Fibroblast of lung (primary cell): Measurements from ENCODE around the gene ST6GALNAC2. TPM values are rescaled to one million over a fixed set of nuclear protein-coding genes. Genes with fewer than 3 reads are reported as not detected.

Experiments used
- DNase-seq, 2 donors: peaks; one replicate each; pipeline versions ENCODE4 v3.0.0 to v3.0.0-alpha.2; 2010; ENCODE audit warnings: low read depth in 2 of 2
- H2AFZ ChIP-seq: 2 replicates; pipeline ENCODE4 v1.5.1; 2012; ENCODE audit warnings: low read length, control low read depth, inconsistent platforms
- H3K27ac ChIP-seq: 2 replicates; pipeline ENCODE4 v1.5.1; 2011; ENCODE audit warnings: low read length, control low read depth; ENCODE audit not compliant: insufficient read depth
- H3K27me3 ChIP-seq: 2 replicates; pipeline ENCODE4 v1.5.1; 2011; ENCODE audit warnings: mild to moderate bottlenecking, low read length; ENCODE audit not compliant: control insufficient read depth, insufficient read depth
- H3K36me3 ChIP-seq: 2 replicates; pipeline ENCODE4 v1.5.1; 2011; ENCODE audit warnings: low read length; ENCODE audit not compliant: control insufficient read depth, insufficient read depth
- H3K4me1 ChIP-seq: 2 replicates; pipeline ENCODE4 v1.5.1; 2011; ENCODE audit warnings: low read length; ENCODE audit not compliant: control insufficient read depth, insufficient read depth; ENCODE audit errors: extremely low read depth
- H3K4me2 ChIP-seq: 2 replicates; pipeline ENCODE4 v1.5.1; 2011; ENCODE audit warnings: low read length, control low read depth; ENCODE audit not compliant: insufficient read depth; ENCODE audit errors: extremely low read depth
- H3K4me3 ChIP-seq, 4 experiments: fragments of 200-600 bp in 1 of 4; sonication (generic) in 1 of 4; replicated peaks in 1 of 4; 2 replicates each; pipeline ENCODE4 v1.5.1; 2011 to 2016; ENCODE audit warnings: low read length in 4 of 4, low read depth in 3 of 4, mild to moderate bottlenecking in 3 of 4, control low read depth in 2 of 4, inconsistent platforms in 1 of 4, mixed read lengths in 1 of 4; ENCODE audit not compliant: insufficient read depth in 1 of 4; ENCODE audit errors: control extremely low read depth in 1 of 4
- H3K79me2 ChIP-seq: 2 replicates; pipeline ENCODE4 v1.5.1; 2012; ENCODE audit warnings: mild to moderate bottlenecking, low read length, inconsistent platforms; ENCODE audit not compliant: control insufficient read depth, insufficient read depth
- H3K9ac ChIP-seq: 2 replicates; pipeline ENCODE4 v1.5.1; 2011; ENCODE audit warnings: mild to moderate bottlenecking, low read length, control low read depth; ENCODE audit not compliant: insufficient read depth
- H3K9me3 ChIP-seq: 2 replicates; pipeline ENCODE4 v1.5.1; 2012; ENCODE audit warnings: low read depth, low read length; ENCODE audit not compliant: control insufficient read depth, insufficient read depth
- H4K20me1 ChIP-seq: 2 replicates; pipeline ENCODE4 v1.5.1; 2011; ENCODE audit warnings: low read length; ENCODE audit not compliant: control insufficient read depth, insufficient read depth; ENCODE audit errors: extremely low read depth
- CTCF ChIP-seq, 2 donors: IDR thresholded peaks in 1 of 2; conservative IDR thresholded peaks in 1 of 2; 1 replicate in 1 of 2; 2 replicates in 1 of 2; pipeline ENCODE4 v1.5.1; 2011 to 2012; ENCODE audit warnings: low read length in 2 of 2, control low read depth in 1 of 2, inconsistent platforms in 1 of 2, low read depth in 1 of 2, mild to moderate bottlenecking in 1 of 2
- EZH2 ChIP-seq: IDR thresholded peaks from 2 replicates; pipeline ENCODE4 v1.5.1; 2012; ENCODE audit warnings: low read length, control low read depth, mild to moderate bottlenecking; ENCODE audit errors: missing control alignments
- polyA plus RNA-seq, 2 donors: library from polyadenylated mRNA; depleted of rRNA in 1 of 2; stranded (reverse) in 1 of 2; unstranded in 1 of 2; fragments of >200 nt; gene quantifications; 2 replicates each; pipeline ENCODE4 v1.2.1, GENCODE V29; 2011 to 2012; ENCODE audit warnings: missing spikeins in 1 of 2
- total RNA-seq: library from RNA; depleted of rRNA; stranded (reverse); fragments of >200 nt; gene quantifications from 2 replicates; pipeline ENCODE4 v1.2.1, GENCODE V29; 2014

Gene ST6GALNAC2
- total and polyA plus RNA-seq, 2 donors (not counting 1 experiment from before 2014, with no cell fraction given), result 0.42 to 0.83 TPM

DNA sequence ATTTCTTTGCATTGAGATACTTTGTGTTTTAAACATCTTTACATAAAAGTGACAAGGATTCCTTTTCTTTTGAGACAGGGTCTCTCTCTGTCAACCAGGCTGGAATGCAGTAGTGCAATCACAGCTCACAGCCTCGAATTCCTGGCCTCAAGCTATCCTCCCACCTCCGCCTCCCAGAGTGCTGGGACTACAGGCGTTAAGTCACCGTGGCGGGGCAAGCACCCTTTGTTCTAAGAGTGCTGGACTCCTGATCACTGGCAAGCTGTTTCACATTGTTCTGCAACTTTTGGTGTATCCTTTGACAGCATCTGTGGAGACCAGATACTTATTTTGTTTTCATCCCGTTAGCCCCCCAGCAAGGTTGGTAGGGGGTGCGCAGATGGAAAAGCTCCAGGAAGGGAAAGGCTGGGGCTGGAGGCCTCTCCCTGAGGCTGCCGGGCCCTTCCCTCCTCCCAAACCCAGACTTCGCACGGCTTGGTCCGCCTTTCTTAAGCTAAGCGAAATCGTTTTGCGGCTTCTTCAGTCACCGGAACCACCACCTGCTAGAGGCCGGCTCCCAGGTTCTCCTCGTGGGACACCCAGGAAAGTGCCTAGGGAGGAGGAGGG is 1.1 kb downstream of the ST6GALNAC2 start:
- H4K20me1 ChIP-seq, result no peaks in the 10 kb centered on the region
- peak overlapping the region; percentile 19 to 55 (median 51) for H3K4me3 ChIP-seq
- H2AFZ ChIP-seq, result peak overlapping the region; percentile 59
- H3K9ac ChIP-seq, result no peak overlapping the region
- H3K36me3 ChIP-seq, result no peaks in the 10 kb centered on the region
- H3K79me2 ChIP-seq, result no peaks in the 10 kb centered on the region
- peaks cover 2% of the 10 kb centered on the region for H3K4me1 ChIP-seq
- peaks cover 20% of the 10 kb centered on the region for H3K27me3 ChIP-seq
- peak overlapping the region; percentile 87 for H3K4me2 ChIP-seq
- TF ChIP-seq CTCF (conservative IDR thresholded peaks at IDR 0.05 in 1 of 2, IDR thresholded peaks at IDR 0.05 in 1 of 2; ENCODE audit: low read depth in 1 of 2, low read length in 2 of 2) (no peak), EZH2 (no peak)
- peak in 1 of 2 donors; percentile 18 for DNase-seq
- no peak overlapping the region for H3K27ac ChIP-seq
- no peaks in the 10 kb centered on the region for H3K9me3 ChIP-seq

- H4K20me1 ChIP-seq, result no peaks in the 10 kb centered on the region
- no peaks in the 10 kb centered on the region for H3K79me2 ChIP-seq
- no peaks in the 10 kb centered on the region for H3K9me3 ChIP-seq
- H3K4me3 ChIP-seq, result no peak overlapping the region
- H3K4me1 ChIP-seq, result peaks cover 2% of the 10 kb centered on the region
- H2AFZ ChIP-seq, result no peak overlapping the region
- peaks cover 20% of the 10 kb centered on the region for H3K27me3 ChIP-seq
- DNase-seq, result no peak
- H3K4me2 ChIP-seq, result no peak overlapping the region
- no peak overlapping the region for H3K9ac ChIP-seq
- no peak overlapping the region for H3K27ac ChIP-seq
- H3K36me3 ChIP-seq, result no peaks in the 10 kb centered on the region
- TF ChIP-seq CTCF (conservative IDR thresholded peaks at IDR 0.05 in 1 of 2, IDR thresholded peaks at IDR 0.05 in 1 of 2; ENCODE audit: low read depth in 1 of 2, low read length in 2 of 2) (no peak), EZH2 (no peak)
Measured at GRCh38 chr17:76582660-76583059, 3.0 kb downstream of the ST6GALNAC2 start.

DNA sequence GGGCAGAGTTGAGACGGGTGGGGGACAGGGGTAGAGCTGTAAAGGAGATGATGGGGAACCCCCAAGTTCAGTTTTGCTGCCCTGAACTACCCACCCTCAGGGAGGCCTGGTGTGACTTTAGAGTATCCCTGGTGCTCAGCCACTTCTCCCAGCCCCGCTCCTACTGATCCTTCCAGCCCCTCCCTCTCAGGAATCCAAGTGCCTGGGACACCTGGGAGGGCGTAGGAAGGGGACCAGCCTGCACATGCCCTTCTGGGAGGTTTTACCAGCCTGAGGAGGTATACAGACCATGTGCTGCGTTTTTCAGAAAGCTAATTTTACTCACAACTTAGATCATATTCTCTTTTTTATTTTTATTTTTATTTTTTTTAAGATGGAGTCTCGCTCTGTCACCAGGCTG is 4.1 kb downstream of the ST6GALNAC2 start:
- Histone ChIP-seq H3K4me3 (no peak overlapping the region), H4K20me1 (no peaks in the 10 kb centered on the region), H3K79me2 (no peaks in the 10 kb centered on the region), H3K9ac (no peak overlapping the region), H3K9me3 (no peaks in the 10 kb centered on the region), H2AFZ (no peak overlapping the region), H3K27ac (no peak overlapping the region), H3K4me2 (no peak overlapping the region), H3K27me3 (peaks cover 13% of the 10 kb centered on the region), H3K36me3 (no peaks in the 10 kb centered on the region), H3K4me1 (peaks cover 2% of the 10 kb centered on the region)
- no peak for DNase-seq
- TF ChIP-seq CTCF (conservative IDR thresholded peaks at IDR 0.05 in 1 of 2, IDR thresholded peaks at IDR 0.05 in 1 of 2; ENCODE audit: low read depth in 1 of 2, low read length in 2 of 2) (no peak), EZH2 (no peak)
